ENCODE results near the gene RTP5.
"Not testable (repeated sequence)": the region's sequence is repeated elsewhere in the genome, so short reads cannot be mapped to it uniquely, and the experiment has no call there.

Gene RTP5

GRCh38 chr2:241904011-241904718, 34.6 kb downstream of the RTP5 start:
- Histone ChIP-seq H3K27ac (ENCODE audit: low read depth, low read length) (no peak overlapping the region), H2AK5ac (ENCODE audit: low read length) (no peak overlapping the region), H4K8ac (ENCODE audit: low read depth, low read length) (no peak overlapping the region), H3K4me1 (ENCODE audit: control insufficient read depth, low read depth, low read length) (peaks cover 2% of the 10 kb centered on the region), H3K56ac (ENCODE audit: low read length) (no peak overlapping the region), H2BK15ac (replicated peaks; ENCODE audit: low read depth) (no peak overlapping the region), H4K5ac (ENCODE audit: low read length) (no peak overlapping the region), H3K23ac (ENCODE audit: low read length) (no peak overlapping the region), H2BK120ac (ENCODE audit: low read depth, low read length) (no peak overlapping the region), H3K79me1 (ENCODE audit: low read length) (no peaks in the 10 kb centered on the region), H3K27me3 (ENCODE audit: insufficient read depth, low read length, poor library complexity) (no peaks in the 10 kb centered on the region), H3K79me2 (ENCODE audit: control insufficient read depth, insufficient read depth, low read length) (no peaks in the 10 kb centered on the region), H3K18ac (ENCODE audit: low read length) (no peak overlapping the region), H3K4me3 (ENCODE audit: low read length) (no peak overlapping the region), H3K9ac (ENCODE audit: low read length) (no peak overlapping the region), H3K36me3 (ENCODE audit: control insufficient read depth, insufficient read depth, low read length) (no peaks in the 10 kb centered on the region), H3K4ac (ENCODE audit: low read depth, low read length) (no peak overlapping the region), H2BK5ac (ENCODE audit: low read length) (no peak overlapping the region), H3K4me2 (ENCODE audit: low read length) (no peak overlapping the region)
- WGBS (ENCODE audit: extremely low coverage, insufficient coverage, low lambda C conversion rate), result no CpG with 5 or more reads among the region's 19 CpGs
- DNase-seq, result no peak

DNA sequence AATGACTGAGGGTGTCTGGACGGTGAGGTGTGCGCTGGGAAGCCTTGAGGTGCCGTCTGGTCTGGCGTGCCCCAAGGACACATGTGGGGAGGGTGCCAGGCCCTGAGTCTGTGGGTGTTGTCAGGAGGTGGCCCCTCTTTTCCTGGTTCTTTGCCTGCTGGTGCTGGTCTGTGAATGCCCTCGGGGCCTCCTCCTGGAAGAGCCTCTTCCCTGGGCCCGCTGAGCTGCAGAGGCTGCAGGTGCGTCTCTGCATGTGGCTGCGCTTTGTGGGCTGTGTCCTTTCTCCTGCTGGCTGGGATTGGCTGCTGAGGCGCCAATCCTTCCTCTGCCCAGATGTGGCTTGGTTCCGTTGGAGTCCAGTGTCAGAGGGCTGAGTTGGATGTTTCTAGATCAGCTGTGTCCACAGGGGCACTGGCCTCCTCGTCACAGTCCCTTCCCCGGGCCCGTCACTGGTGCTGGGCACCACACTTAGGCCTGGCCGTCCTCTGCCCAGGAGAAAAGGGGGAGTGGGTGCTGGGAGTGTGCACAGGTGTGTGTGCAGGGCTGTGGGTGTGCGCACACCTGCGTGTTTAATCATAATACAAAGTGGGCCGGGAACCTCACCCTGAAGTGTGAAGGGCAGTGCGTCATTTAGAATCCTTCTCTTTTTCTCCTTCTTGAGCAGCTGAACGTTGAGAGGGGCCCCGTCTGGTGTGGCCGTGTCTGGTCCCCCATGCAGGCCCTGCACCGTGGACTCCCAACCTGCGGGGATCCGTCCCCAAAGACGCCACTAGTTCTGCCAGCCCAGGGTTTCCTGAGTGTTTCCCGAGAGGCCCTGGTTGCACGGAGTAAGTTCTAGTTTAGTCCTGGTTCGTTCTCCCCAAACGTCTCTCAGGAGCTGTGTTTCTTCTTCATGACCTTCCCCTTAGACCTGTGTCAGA, 35.5 kb downstream of the RTP5 start:
- H4K8ac ChIP-seq (ENCODE audit: low read depth, low read length), result no peak overlapping the region
- H2BK15ac ChIP-seq (replicated peaks; ENCODE audit: low read depth), result no peak overlapping the region
- WGBS (ENCODE audit: extremely low coverage, insufficient coverage, low lambda C conversion rate), result no CpG with 5 or more reads among the region's 29 CpGs
- no peak overlapping the region for H3K9ac ChIP-seq (ENCODE audit: low read length)
- H2AK5ac ChIP-seq (ENCODE audit: low read length), result no peak overlapping the region
- no peak overlapping the region for H3K4me3 ChIP-seq (ENCODE audit: low read length)
- H3K79me2 ChIP-seq (ENCODE audit: control insufficient read depth, insufficient read depth, low read length), result no peaks in the 10 kb centered on the region
- H3K56ac ChIP-seq (ENCODE audit: low read length), result no peak overlapping the region
- no peak overlapping the region for H3K18ac ChIP-seq (ENCODE audit: low read length)
- H3K23ac ChIP-seq (ENCODE audit: low read length), result no peak overlapping the region
- no peak overlapping the region for H3K27ac ChIP-seq (ENCODE audit: low read depth, low read length)
- H2BK120ac ChIP-seq (ENCODE audit: low read depth, low read length), result no peak overlapping the region
- H3K4ac ChIP-seq (ENCODE audit: low read depth, low read length), result no peak overlapping the region
- no peaks in the 10 kb centered on the region for H3K36me3 ChIP-seq (ENCODE audit: control insufficient read depth, insufficient read depth, low read length)
- no peak overlapping the region for H3K4me2 ChIP-seq (ENCODE audit: low read length)
- no peaks in the 10 kb centered on the region for H3K27me3 ChIP-seq (ENCODE audit: insufficient read depth, low read length, poor library complexity)
- no peaks in the 10 kb centered on the region for H3K79me1 ChIP-seq (ENCODE audit: low read length)
- peaks cover 2% of the 10 kb centered on the region for H3K4me1 ChIP-seq (ENCODE audit: control insufficient read depth, low read depth, low read length)
- H4K5ac ChIP-seq (ENCODE audit: low read length), result no peak overlapping the region
- no peak for DNase-seq
- H2BK5ac ChIP-seq (ENCODE audit: low read length), result no peak overlapping the region

- Histone ChIP-seq H2BK15ac (replicated peaks; ENCODE audit: low read depth) (no peak overlapping the region), H2AK5ac (ENCODE audit: low read length) (no peak overlapping the region), H2BK5ac (ENCODE audit: low read length) (no peak overlapping the region), H3K4ac (ENCODE audit: low read depth, low read length) (no peak overlapping the region), H3K79me2 (ENCODE audit: control insufficient read depth, insufficient read depth, low read length) (no peaks in the 10 kb centered on the region), H3K27ac (ENCODE audit: low read depth, low read length) (no peak overlapping the region), H3K4me3 (ENCODE audit: low read length) (no peak overlapping the region), H3K56ac (ENCODE audit: low read length) (no peak overlapping the region), H3K4me2 (ENCODE audit: low read length) (no peak overlapping the region), H4K8ac (ENCODE audit: low read depth, low read length) (no peak overlapping the region), H4K5ac (ENCODE audit: low read length) (no peak overlapping the region), H3K23ac (ENCODE audit: low read length) (no peak overlapping the region), H2BK120ac (ENCODE audit: low read depth, low read length) (no peak overlapping the region), H3K4me1 (ENCODE audit: control insufficient read depth, low read depth, low read length) (peaks cover 2% of the 10 kb centered on the region), H3K18ac (ENCODE audit: low read length) (no peak overlapping the region), H3K9ac (ENCODE audit: low read length) (no peak overlapping the region), H3K27me3 (ENCODE audit: insufficient read depth, low read length, poor library complexity) (no peaks in the 10 kb centered on the region), H3K79me1 (ENCODE audit: low read length) (no peaks in the 10 kb centered on the region), H3K36me3 (ENCODE audit: control insufficient read depth, insufficient read depth, low read length) (no peaks in the 10 kb centered on the region)
- WGBS (ENCODE audit: extremely low coverage, insufficient coverage, low lambda C conversion rate), result no CpG with 5 or more reads among the region's 14 CpGs
- DNase-seq, result no peak
These were observed 36.3 kb downstream of the RTP5 start for GRCh38 chr2:241905716-241906377.

- not testable (repeated sequence) for H3K4ac ChIP-seq (ENCODE audit: low read depth, low read length); H2BK15ac ChIP-seq (replicated peaks; ENCODE audit: low read depth); DNase-seq; H3K27me3 ChIP-seq (ENCODE audit: insufficient read depth, low read length, poor library complexity); H3K4me2 ChIP-seq (ENCODE audit: low read length); H4K5ac ChIP-seq (ENCODE audit: low read length); H3K4me3 ChIP-seq (ENCODE audit: low read length); H2AK5ac ChIP-seq (ENCODE audit: low read length); H3K56ac ChIP-seq (ENCODE audit: low read length); H3K18ac ChIP-seq (ENCODE audit: low read length); H3K23ac ChIP-seq (ENCODE audit: low read length); H3K4me1 ChIP-seq (ENCODE audit: control insufficient read depth, low read depth, low read length); H3K27ac ChIP-seq (ENCODE audit: low read depth, low read length); H4K8ac ChIP-seq (ENCODE audit: low read depth, low read length); H3K9ac ChIP-seq (ENCODE audit: low read length); H3K36me3 ChIP-seq (ENCODE audit: control insufficient read depth, insufficient read depth, low read length); H3K79me1 ChIP-seq (ENCODE audit: low read length); H3K79me2 ChIP-seq (ENCODE audit: control insufficient read depth, insufficient read depth, low read length); H2BK120ac ChIP-seq (ENCODE audit: low read depth, low read length); H2BK5ac ChIP-seq (ENCODE audit: low read length)
- WGBS (ENCODE audit: extremely low coverage, insufficient coverage, low lambda C conversion rate), result no CpG with 5 or more reads among the region's 5 CpGs
These were observed 36.8 kb downstream of the RTP5 start for GRCh38 chr2:241906378-241906770.

DNA sequence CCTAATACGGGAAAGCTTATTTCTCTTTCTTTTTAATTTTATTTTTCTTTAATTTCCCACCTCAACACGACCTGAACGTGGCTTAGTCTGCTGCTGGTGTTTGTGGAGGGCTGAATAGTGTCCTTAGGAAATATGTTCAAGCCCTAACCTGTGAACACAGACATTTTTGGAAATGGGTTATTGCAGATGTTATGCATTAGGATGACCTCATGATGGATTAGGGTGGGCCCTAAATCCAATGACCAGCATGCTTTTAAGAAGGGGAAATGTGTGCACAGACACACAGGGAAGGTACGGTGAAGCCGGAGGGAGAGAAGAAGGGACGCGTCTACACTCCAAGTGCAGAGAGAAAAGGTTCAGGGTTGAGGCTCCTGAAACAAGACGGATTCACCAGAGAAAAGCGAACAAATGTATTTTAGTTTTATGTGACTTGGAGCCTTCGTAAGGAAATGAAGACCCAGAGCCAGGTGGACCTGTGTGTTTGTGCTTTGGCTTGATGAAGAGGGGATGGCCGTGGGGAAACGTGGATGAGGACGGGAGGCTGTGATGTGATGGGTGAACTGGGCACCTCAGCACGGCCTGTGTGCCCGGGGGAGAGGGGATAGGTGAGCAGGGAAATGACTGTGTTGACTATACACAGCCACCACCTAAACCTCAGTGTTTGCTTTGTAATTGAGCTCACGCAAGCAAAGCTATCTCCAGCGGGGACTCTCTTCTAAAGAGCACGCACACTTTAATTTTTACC, 37.5 kb downstream of the RTP5 start:
- whole genome bisulfite sequencing (ENCODE audit: extremely low coverage, insufficient coverage, low lambda C conversion rate), result no CpG with 5 or more reads among the region's 18 CpGs
- no peak overlapping the region for H3K4me2 ChIP-seq (ENCODE audit: low read length)
- no peaks in the 10 kb centered on the region for H3K79me1 ChIP-seq (ENCODE audit: low read length)

More for the DNA sequence above, 37.5 kb downstream of the RTP5 start:
- H3K4me3 ChIP-seq (ENCODE audit: low read length), result no peak overlapping the region
- no peak overlapping the region for H2BK15ac ChIP-seq (replicated peaks; ENCODE audit: low read depth)
- H3K27me3 ChIP-seq (ENCODE audit: insufficient read depth, low read length, poor library complexity), result no peaks in the 10 kb centered on the region
- no peak for DNase-seq
- no peak overlapping the region for H2BK5ac ChIP-seq (ENCODE audit: low read length)
- no peak overlapping the region for H4K8ac ChIP-seq (ENCODE audit: low read depth, low read length)
- no peak overlapping the region for H3K27ac ChIP-seq (ENCODE audit: low read depth, low read length)
- H3K79me2 ChIP-seq (ENCODE audit: control insufficient read depth, insufficient read depth, low read length), result no peaks in the 10 kb centered on the region
- no peak overlapping the region for H3K9ac ChIP-seq (ENCODE audit: low read length)
- H3K56ac ChIP-seq (ENCODE audit: low read length), result no peak overlapping the region
- H2BK120ac ChIP-seq (ENCODE audit: low read depth, low read length), result no peak overlapping the region
- H2AK5ac ChIP-seq (ENCODE audit: low read length), result no peak overlapping the region
- H3K23ac ChIP-seq (ENCODE audit: low read length), result peak overlapping the region; percentile 66
- no peak overlapping the region for H3K4ac ChIP-seq (ENCODE audit: low read depth, low read length)
- H3K36me3 ChIP-seq (ENCODE audit: control insufficient read depth, insufficient read depth, low read length), result no peaks in the 10 kb centered on the region
- H3K18ac ChIP-seq (ENCODE audit: low read length), result no peak overlapping the region
- H3K4me1 ChIP-seq (ENCODE audit: control insufficient read depth, low read depth, low read length), result no peaks in the 10 kb centered on the region
- H4K5ac ChIP-seq (ENCODE audit: low read length), result no peak overlapping the region

Data from mesendoderm (in vitro differentiated cells).